Naive B cell (primary cell): ENCODE measurements around the gene WNT5B. TPM values are rescaled to one million over a fixed set of nuclear protein-coding genes. Genes with fewer than 3 reads are reported as not detected.

Experiments used
- polyA plus RNA-seq, 6 donors: library from polyadenylated mRNA; unstranded; fragments of 300-500 nt; fragmentation: Illumina TruSeq; gene quantifications; one replicate each; pipeline ENCODE4 v1.2.3, GENCODE V29; 2021; ENCODE audit warnings: low read depth in 6 of 6

WNT5B gene
- polyA plus RNA-seq, 6 donors from 2014 or later: not detected

Other genes starting within 250 kb of the WNT5B start
- 10 to 100 TPM; 11.2 to 20.6 (median 14.6) TPM for gene FBXL14, start 34.6 kb upstream of the WNT5B start, polyA plus RNA-seq
- 1 to 10 TPM; 2.4 to 4.2 (median 3.7) TPM for gene ADIPOR2, start 61.8 kb downstream of the WNT5B start, polyA plus RNA-seq
- not detected for gene LRTM2, start 191.3 kb downstream of the WNT5B start, polyA plus RNA-seq